ENCODE results near the gene RAB3IL1. TPM values are rescaled to one million over a fixed set of nuclear protein-coding genes. Genes with fewer than 3 reads are reported as not detected.

Gene RAB3IL1
- total RNA-seq, 1 experiment from 2014 or later = 2.3 TPM

DNA sequence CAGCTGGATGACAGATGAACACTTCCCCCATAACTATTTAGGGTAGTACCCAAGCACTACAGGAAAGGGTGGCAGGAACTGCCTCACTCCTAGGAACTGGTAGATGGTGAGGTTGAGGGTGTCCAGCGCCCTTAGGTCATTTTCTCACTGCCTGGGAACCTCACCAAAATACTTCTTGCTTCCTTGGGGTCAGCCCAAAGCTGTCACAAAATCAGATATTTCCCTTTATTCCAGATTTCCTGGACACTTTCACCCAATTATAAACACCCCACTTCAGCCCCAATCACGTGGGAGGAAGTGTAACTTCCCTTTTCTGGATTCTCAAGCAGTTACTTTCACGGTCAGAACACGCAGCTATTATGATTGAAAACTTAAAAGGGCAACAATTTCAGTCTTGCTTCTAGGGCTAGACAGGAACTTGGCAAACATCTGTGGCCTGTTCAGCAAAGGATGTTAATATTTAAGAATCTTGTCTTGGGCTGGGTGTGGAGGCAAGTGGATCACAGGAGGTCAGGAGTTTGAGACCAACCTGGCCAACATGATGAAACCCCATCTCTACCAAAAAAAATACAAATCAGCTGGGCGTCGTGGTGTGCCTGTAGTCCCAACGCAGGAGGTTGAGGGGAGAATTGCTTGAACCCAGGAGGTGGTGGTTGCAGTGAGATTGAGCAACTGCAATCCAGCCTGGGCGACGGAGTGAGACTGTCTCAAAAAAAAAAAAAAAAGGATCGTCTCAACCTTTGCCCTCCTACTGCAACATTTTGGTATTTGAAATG is 46.1 kb upstream of the RAB3IL1 start:
- BruUV-seq (replicated peaks) = no TSS peak
- intact Hi-C loops (cut with micrococcal nuclease) = loop anchor here (1.0 to 5.0 kb wide), 2 partner anchors 66 to 91 kb away; no protein-coding TSS in a partner anchor
- ChIA-PET POLR2A (interaction anchor here (0.6 to 27.4 kb wide), 11 partner anchors 7 to 106 kb away, joined by 3 to 1703 read pairs (median 5); partner anchors contain the start of gene BEST1), CTCF (interaction anchor here (0.6 to 6.7 kb wide), 8 partner anchors 15 to 738 kb away, joined by 3 to 54 read pairs (median 8); partner anchors contain the start of gene BEST1)
- peaks cover 47% of the 10 kb centered on the region for H3K4me1 Mint-ChIP-seq (ENCODE audit: insufficient read depth, unreplicated experiment)
- peaks cover 85% of the 10 kb centered on the region for H3K36me3 Mint-ChIP-seq (ENCODE audit: insufficient read depth, unreplicated experiment)
- peak overlapping the region; percentile 70 for H3K27ac Mint-ChIP-seq (ENCODE audit: low read depth, unreplicated experiment)
- no peaks in the 10 kb centered on the region for H3K27me3 Mint-ChIP-seq (ENCODE audit: insufficient read depth, unreplicated experiment)
- TF ChIP-seq, protein P1, sequence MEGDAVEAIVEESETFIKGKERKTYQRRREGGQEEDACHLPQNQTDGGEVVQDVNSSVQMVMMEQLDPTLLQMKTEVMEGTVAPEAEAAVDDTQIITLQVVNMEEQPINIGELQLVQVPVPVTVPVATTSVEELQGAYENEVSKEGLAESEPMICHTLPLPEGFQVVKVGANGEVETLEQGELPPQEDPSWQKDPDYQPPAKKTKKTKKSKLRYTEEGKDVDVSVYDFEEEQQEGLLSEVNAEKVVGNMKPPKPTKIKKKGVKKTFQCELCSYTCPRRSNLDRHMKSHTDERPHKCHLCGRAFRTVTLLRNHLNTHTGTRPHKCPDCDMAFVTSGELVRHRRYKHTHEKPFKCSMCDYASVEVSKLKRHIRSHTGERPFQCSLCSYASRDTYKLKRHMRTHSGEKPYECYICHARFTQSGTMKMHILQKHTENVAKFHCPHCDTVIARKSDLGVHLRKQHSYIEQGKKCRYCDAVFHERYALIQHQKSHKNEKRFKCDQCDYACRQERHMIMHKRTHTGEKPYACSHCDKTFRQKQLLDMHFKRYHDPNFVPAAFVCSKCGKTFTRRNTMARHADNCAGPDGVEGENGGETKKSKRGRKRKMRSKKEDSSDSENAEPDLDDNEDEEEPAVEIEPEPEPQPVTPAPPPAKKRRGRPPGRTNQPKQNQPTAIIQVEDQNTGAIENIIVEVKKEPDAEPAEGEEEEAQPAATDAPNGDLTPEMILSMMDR (IDR thresholded peaks at IDR 0.05; ENCODE audit: unreplicated experiment) = no peak
- no peaks in the 10 kb centered on the region for H3K9me3 Mint-ChIP-seq (ENCODE audit: unreplicated experiment)
- DNase-seq (ENCODE audit: unreplicated experiment) = peak; percentile 76
- peak overlapping the region; percentile 90 for H3K4me3 Mint-ChIP-seq (ENCODE audit: unreplicated experiment)

DNA sequence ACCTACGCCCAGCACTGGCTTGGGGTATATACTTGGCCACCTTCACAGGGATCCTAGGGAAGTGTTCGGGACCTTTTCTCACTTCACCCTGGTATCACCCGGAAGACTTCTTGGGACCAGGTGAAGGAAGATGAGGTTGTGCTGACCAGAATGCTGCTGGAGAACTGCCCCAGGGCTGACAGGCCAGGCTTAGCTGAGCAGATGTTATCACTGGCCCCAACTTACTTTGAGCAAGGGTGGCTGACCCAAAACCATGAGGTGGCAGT is 45.6 kb upstream of the RAB3IL1 start:
- TF ChIP-seq, protein P1 (IDR thresholded peaks at IDR 0.05; ENCODE audit: unreplicated experiment) = no peak
- peaks cover 86% of the 10 kb centered on the region for H3K36me3 Mint-ChIP-seq (ENCODE audit: insufficient read depth, unreplicated experiment)
- peak overlapping the region; percentile 70 for H3K27ac Mint-ChIP-seq (ENCODE audit: low read depth, unreplicated experiment)
- ChIA-PET CTCF (interaction anchor here (0.6 to 6.7 kb wide), 6 partner anchors 14 to 738 kb away, joined by 3 to 54 read pairs (median 12); partner anchors contain the start of gene BEST1), POLR2A (interaction anchor here (0.6 to 27.4 kb wide), 13 partner anchors 8 to 165 kb away, joined by 3 to 1703 read pairs (median 5); partner anchors contain the start of gene BEST1)
- H3K9me3 Mint-ChIP-seq (ENCODE audit: unreplicated experiment) = no peaks in the 10 kb centered on the region
- no TSS peak for BruUV-seq (replicated peaks)
- H3K27me3 Mint-ChIP-seq (ENCODE audit: insufficient read depth, unreplicated experiment) = no peaks in the 10 kb centered on the region
- peaks cover 45% of the 10 kb centered on the region for H3K4me1 Mint-ChIP-seq (ENCODE audit: insufficient read depth, unreplicated experiment)
- DNase-seq (ENCODE audit: unreplicated experiment) = no peak
- peak overlapping the region; percentile 90 for H3K4me3 Mint-ChIP-seq (ENCODE audit: unreplicated experiment)
- intact Hi-C loops (cut with micrococcal nuclease) = loop anchor here (1.0 to 5.0 kb wide), 2 partner anchors 66 to 91 kb away; no protein-coding TSS in a partner anchor

DNA sequence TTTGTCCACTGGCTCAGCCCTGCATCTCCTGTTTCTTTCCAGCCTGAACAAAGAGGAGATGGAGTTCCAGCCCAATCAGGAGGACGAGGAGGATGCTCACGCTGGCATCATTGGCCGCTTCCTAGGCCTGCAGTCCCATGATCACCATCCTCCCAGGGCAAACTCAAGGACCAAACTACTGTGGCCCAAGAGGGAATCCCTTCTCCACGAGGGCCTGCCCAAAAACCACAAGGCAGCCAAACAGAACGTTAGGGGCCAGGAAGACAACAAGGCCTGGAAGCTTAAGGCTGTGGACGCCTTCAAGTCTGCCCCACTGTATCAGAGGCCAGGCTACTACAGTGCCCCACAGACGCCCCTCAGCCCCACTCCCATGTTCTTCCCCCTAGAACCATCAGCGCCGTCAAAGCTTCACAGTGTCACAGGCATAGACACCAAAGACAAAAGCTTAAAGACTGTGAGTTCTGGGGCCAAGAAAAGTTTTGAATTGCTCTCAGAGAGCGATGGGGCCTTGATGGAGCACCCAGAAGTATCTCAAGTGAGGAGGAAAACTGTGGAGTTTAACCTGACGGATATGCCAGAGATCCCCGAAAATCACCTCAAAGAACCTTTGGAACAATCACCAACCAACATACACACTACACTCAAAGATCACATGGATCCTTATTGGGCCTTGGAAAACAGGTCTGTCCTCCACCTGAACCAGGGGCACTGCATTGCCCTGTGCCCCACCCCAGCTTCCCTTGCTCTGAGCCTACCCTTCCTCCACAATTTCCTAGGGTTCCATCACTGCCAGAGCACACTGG is 45.0 kb upstream of the RAB3IL1 start:
- POLR2A ChIA-PET = interaction anchor here (0.6 to 27.4 kb wide), 15 partner anchors 8 to 178 kb away, joined by 3 to 1703 read pairs (median 4); partner anchors contain the start of gene BEST1
- H3K4me1 Mint-ChIP-seq (ENCODE audit: insufficient read depth, unreplicated experiment) = peaks cover 45% of the 10 kb centered on the region
- peak overlapping the region; percentile 70 for H3K27ac Mint-ChIP-seq (ENCODE audit: low read depth, unreplicated experiment)
- no TSS peak for BruUV-seq (replicated peaks)
- peak overlapping the region; percentile 90 for H3K4me3 Mint-ChIP-seq (ENCODE audit: unreplicated experiment)
- peaks cover 84% of the 10 kb centered on the region for H3K36me3 Mint-ChIP-seq (ENCODE audit: insufficient read depth, unreplicated experiment)
- no peaks in the 10 kb centered on the region for H3K9me3 Mint-ChIP-seq (ENCODE audit: unreplicated experiment)
- H3K27me3 Mint-ChIP-seq (ENCODE audit: insufficient read depth, unreplicated experiment) = no peaks in the 10 kb centered on the region
- TF ChIP-seq, protein P1 (IDR thresholded peaks at IDR 0.05; ENCODE audit: unreplicated experiment) = no peak
- no peak for DNase-seq (ENCODE audit: unreplicated experiment)
- CTCF ChIA-PET = interaction anchor here (0.6 to 6.7 kb wide), 10 partner anchors 14 to 739 kb away, joined by 3 to 54 read pairs (median 6); partner anchors contain the start of gene BEST1
- intact Hi-C loops (cut with micrococcal nuclease) = loop anchor here (1.0 to 5.0 kb wide), 2 partner anchors 65 to 92 kb away; no protein-coding TSS in a partner anchor

Measured in MCF 10A (cell line).